SU-DHL-6 (cell line): ENCODE results near the gene IL1R2.

Source experiments
- CTCF ChIP-seq: fragments of 200-600 bp; sonication (generic); IDR thresholded peaks from one replicate; pipeline ENCODE4 v1.5.1; 2017; ENCODE audit warnings: antibody characterized with exemption, mild to moderate bottlenecking, low read length, moderate library complexity; ENCODE audit not compliant: insufficient read depth, poor library complexity, severe bottlenecking
- EZH2phosphoT487 ChIP-seq: fragments of 200-600 bp; sonication (generic), shearing (Covaris generic); conservative IDR thresholded peaks from 2 replicates; pipeline ENCODE4 v1.6.1; 2018; ENCODE audit warnings: mild to moderate bottlenecking, antibody characterized with exemption, low read length, moderate library complexity, mixed read lengths

GRCh38 chr2:101983928-101984327 lies 7.8 kb upstream of the IL1R2 start:
- TF ChIP-seq CTCF (no peak), EZH2phosphoT487 (no peak)
